KMS-11 (cell line): ENCODE results near the gene MRPL9.
"Not testable (repeated sequence)": the region's sequence is repeated elsewhere in the genome, so short reads cannot be mapped to it uniquely, and the experiment has no call there.

Experiments
- H2AFZ ChIP-seq: fragments of 200-600 bp; sonication (generic); 2 replicates; pipeline ENCODE4 v1.6.1; 2016; ENCODE audit warnings: antibody characterized with exemption, mixed run types, low read depth
- H3K27ac ChIP-seq: fragments of 200-600 bp; sonication (generic); 2 replicates; pipeline ENCODE4 v1.6.1; 2016; ENCODE audit warnings: mild to moderate bottlenecking, mixed run types
- H3K27me3 ChIP-seq: fragments of 200-600 bp; sonication (generic); 2 replicates; pipeline ENCODE4 v1.6.1; 2017; ENCODE audit warnings: mild to moderate bottlenecking, low read depth, mixed run types, moderate library complexity; ENCODE audit not compliant: insufficient read depth
- H3K36me3 ChIP-seq: fragments of 200-600 bp; sonication (generic); 2 replicates; pipeline ENCODE4 v1.6.1; 2017; ENCODE audit warnings: mild to moderate bottlenecking, mixed run types; ENCODE audit not compliant: insufficient read depth
- H3K4me1 ChIP-seq: fragments of 200-600 bp; sonication (generic); 2 replicates; pipeline ENCODE4 v1.6.1; 2016; ENCODE audit warnings: mild to moderate bottlenecking, low read depth, mixed run types; ENCODE audit not compliant: poor library complexity, severe bottlenecking
- H3K4me2 ChIP-seq: fragments of 200-600 bp; sonication (generic); 2 replicates; pipeline ENCODE4 v1.7.0; 2016; ENCODE audit warnings: mild to moderate bottlenecking, mixed run types
- H3K4me3 ChIP-seq: fragments of 200-600 bp; sonication (generic); IDR thresholded peaks from 2 replicates; pipeline ENCODE4 v1.6.1; 2017; ENCODE audit warnings: low read depth, low read length, mixed read lengths; ENCODE audit not compliant: insufficient read depth
- H3K79me2 ChIP-seq: fragments of 200-600 bp; sonication (generic); 2 replicates; pipeline ENCODE4 v1.6.1; 2016; ENCODE audit warnings: low read depth, mixed run types; ENCODE audit not compliant: insufficient read depth
- H3K9ac ChIP-seq: fragments of 200-600 bp; sonication (generic); 2 replicates; pipeline ENCODE4 v1.6.1; 2016; ENCODE audit warnings: mild to moderate bottlenecking, mixed run types
- H4K20me1 ChIP-seq: fragments of 200-600 bp; sonication (generic); 2 replicates; pipeline ENCODE4 v1.6.1; 2016; ENCODE audit warnings: mild to moderate bottlenecking, mixed run types; ENCODE audit not compliant: insufficient read depth
- CTCF ChIP-seq: fragments of 200-600 bp; sonication (generic); conservative IDR thresholded peaks from 2 replicates; pipeline ENCODE4 v1.6.1; 2017; ENCODE audit warnings: low read depth, mild to moderate bottlenecking, antibody characterized with exemption, low read length, moderate library complexity, mixed read lengths

MRPL9 gene

GRCh38 chr1:151776665-151777062 is 13.4 kb upstream of the MRPL9 start:
- no peaks in the 10 kb centered on the region for H4K20me1 ChIP-seq
- H3K4me2 ChIP-seq: no peak overlapping the region
- no peaks in the 10 kb centered on the region for H3K27me3 ChIP-seq
- H3K9ac ChIP-seq: no peak overlapping the region
- TF ChIP-seq CTCF: no peak
- H3K27ac ChIP-seq: no peak overlapping the region
- peaks cover 2% of the 10 kb centered on the region for H3K4me1 ChIP-seq
- H2AFZ ChIP-seq: no peak overlapping the region
- no peak overlapping the region for H3K4me3 ChIP-seq
- no peaks in the 10 kb centered on the region for H3K36me3 ChIP-seq
- H3K79me2 ChIP-seq: no peaks in the 10 kb centered on the region

- Histone ChIP-seq H3K9ac (no peak overlapping the region), H3K4me2 (no peak overlapping the region), H3K79me2 (no peaks in the 10 kb centered on the region), H2AFZ (no peak overlapping the region), H3K27ac (no peak overlapping the region), H3K27me3 (no peaks in the 10 kb centered on the region), H3K4me3 (no peak overlapping the region), H3K4me1 (no peaks in the 10 kb centered on the region), H4K20me1 (no peaks in the 10 kb centered on the region), H3K36me3 (no peaks in the 10 kb centered on the region)
- TF ChIP-seq CTCF: no peak
Measured at GRCh38 chr1:151775894-151776664, 12.8 kb upstream of the MRPL9 start.

GRCh38 chr1:151774256-151774922 is 11.1 kb upstream of the MRPL9 start:
- H3K4me2 ChIP-seq: no peak overlapping the region
- H4K20me1 ChIP-seq: no peaks in the 10 kb centered on the region
- no peaks in the 10 kb centered on the region for H3K4me1 ChIP-seq
- H3K4me3 ChIP-seq: no peak overlapping the region
- H2AFZ ChIP-seq: no peak overlapping the region
- no peak for TF ChIP-seq CTCF
- no peak overlapping the region for H3K9ac ChIP-seq
- no peaks in the 10 kb centered on the region for H3K79me2 ChIP-seq
- H3K27me3 ChIP-seq: no peaks in the 10 kb centered on the region
- H3K36me3 ChIP-seq: no peaks in the 10 kb centered on the region
- H3K27ac ChIP-seq: no peak overlapping the region

GRCh38 chr1:151773702-151774101 is 10.4 kb upstream of the MRPL9 start:
- H3K9ac ChIP-seq: no peak overlapping the region
- no peak for TF ChIP-seq CTCF

GRCh38 chr1:151769270-151769669 is 6.0 kb upstream of the MRPL9 start:
- H3K27me3 ChIP-seq, H4K20me1 ChIP-seq, H2AFZ ChIP-seq, H3K36me3 ChIP-seq, H3K4me2 ChIP-seq, H3K4me3 ChIP-seq, H3K27ac ChIP-seq, H3K9ac ChIP-seq, H3K4me1 ChIP-seq, H3K79me2 ChIP-seq: not testable (repeated sequence)

More at GRCh38 chr1:151773702-151774101, 10.4 kb upstream of the MRPL9 start:
- Histone ChIP-seq H3K4me2 (no peak overlapping the region), H3K4me1 (no peaks in the 10 kb centered on the region), H2AFZ (no peak overlapping the region), H3K36me3 (no peaks in the 10 kb centered on the region), H3K79me2 (no peaks in the 10 kb centered on the region), H3K27me3 (no peaks in the 10 kb centered on the region), H3K4me3 (no peak overlapping the region), H4K20me1 (no peaks in the 10 kb centered on the region), H3K27ac (no peak overlapping the region)

- not testable (repeated sequence) for H3K27ac ChIP-seq, H3K36me3 ChIP-seq, H3K9ac ChIP-seq, H2AFZ ChIP-seq, H3K4me2 ChIP-seq, H3K79me2 ChIP-seq, H4K20me1 ChIP-seq, H3K27me3 ChIP-seq, H3K4me3 ChIP-seq, H3K4me1 ChIP-seq
Measured at GRCh38 chr1:151768351-151769066, 5.2 kb upstream of the MRPL9 start.
